Heart left ventricle (tissue), 16 donors: ENCODE measurements around the gene LRRC71. TPM values are rescaled to one million over a fixed set of nuclear protein-coding genes. Genes with fewer than 3 reads are reported as not detected.
A peak's percentile ranks its signal among the peaks of the same experiment; 100 is the strongest.

Source experiments
- ATAC-seq, 4 donors: fragments of 200-7000 bp; cut with Tn5 transposase; one replicate each; pipeline ENCODE4 v1.9.1; 2020 to 2022; ENCODE audit warnings: moderate library complexity in 4 of 4, mild to moderate bottlenecking in 3 of 4, moderate number of reproducible peaks in 1 of 4
- DNase-seq, 5 donors: peaks; one replicate each; pipeline ENCODE4 v3.0.0-alpha.2; 2020
- H3K27ac ChIP-seq, 12 donors: fragments of 200-600 bp; sonication (generic) in 4 of 12; one replicate each; pipeline versions ENCODE4 v1.5.0 to v1.8.0; 2016 to 2022; ENCODE audit warnings: mild to moderate bottlenecking in 2 of 12
- H3K27me3 ChIP-seq, 9 donors: fragments of 200-600 bp; sonication (generic) in 2 of 9; one replicate each; pipeline versions ENCODE4 v1.5.1 to v1.8.0; 2016 to 2022; ENCODE audit warnings: mild to moderate bottlenecking in 3 of 9
- H3K36me3 ChIP-seq, 9 donors: fragments of 200-600 bp; sonication (generic) in 2 of 9; one replicate each; pipeline versions ENCODE4 v1.5.0 to v1.8.0; 2018 to 2022; ENCODE audit warnings: mild to moderate bottlenecking in 2 of 9
- H3K4me1 ChIP-seq, 12 donors: fragments of 200-600 bp; sonication (generic) in 4 of 12; one replicate each; pipeline versions ENCODE4 v1.5.0 to v1.8.0; 2016 to 2022; ENCODE audit warnings: mild to moderate bottlenecking in 3 of 12
- H3K4me3 ChIP-seq, 12 donors: fragments of 200-600 bp; sonication (generic) in 4 of 12; one replicate each; pipeline versions ENCODE4 v1.5.0 to v1.8.0; 2017 to 2022; ENCODE audit warnings: mild to moderate bottlenecking in 9 of 12, moderate library complexity in 4 of 12
- H3K9me3 ChIP-seq, 12 donors: fragments of 200-600 bp; sonication (generic) in 4 of 12; one replicate each; pipeline versions ENCODE4 v1.5.0 to v1.8.0; 2016 to 2022; ENCODE audit warnings: mild to moderate bottlenecking in 1 of 12
- POLR2A ChIP-seq, 2 donors: fragments of 450-650 bp; IDR thresholded peaks; one replicate each; pipeline ENCODE4 v1.6.1; 2017; ENCODE audit warnings: antibody characterized with exemption in 2 of 2, mild to moderate bottlenecking in 2 of 2, moderate library complexity in 2 of 2
- WGBS, 4 donors: extraction: QIAGEN DNeasy Blood & Tissue Kit in 2 of 4; methylation state at CpG; one replicate each; pipeline versions ENCODE4 v1.1.5 to v1.1.7; 2013 to 2018; 5-methylcytosine and 5-hydroxymethylcytosine counted together
- intact Hi-C, 10 donors: fragments of 100-400 bp; cut with DNase I; formaldehyde crosslinking; loops; one replicate each; pipeline versions ENCODE4 v1.11.1 to v1.14.2; 2022
- polyA plus RNA-seq, 2 donors: library from polyadenylated mRNA; stranded (reverse); fragments of 200-250 nt; gene quantifications; one replicate each; pipeline ENCODE4 v1.2.3, GENCODE V29; 2013
- total RNA-seq, 9 donors: library from RNA; depleted of rRNA in 2 of 9; stranded (reverse); fragments of >200 nt in 2 of 9; fragmentation: NEBNext Ultra II Directional in 3 of 9; extraction: Animal tissue kit (Norgen Biotek cat#: 25700) in 3 of 9; gene quantifications; one replicate each; pipeline versions ENCODE4 v1.1.0 to v1.2.4, GENCODE V29; 2016 to 2023
- TF ChIP-seq, protein P1 (sequence below), 12 donors: fragments of 200-600 bp; sonication (generic) in 4 of 12; IDR thresholded peaks; one replicate each; pipeline versions ENCODE4 v1.5.0 to v1.8.0; 2018 to 2022; ENCODE audit warnings: antibody characterized with exemption in 12 of 12, mild to moderate bottlenecking in 5 of 12
- donor health status: ischemic (EF 13 %, LVEDD 7.1; RV severe dilation, severe dysfunction).
- donor health status: healthy with polysubstance abuse.
- donor health status: DM: no; HTN: yes; CAD: no.
- donor health status: DM: no; HTN: no; CAD: no.
- donor health status: ischemic (EF 25% LVEDD 6.9; RV normal size, moderate dysfunction).
- donor health status: ischemic (EF 25% LVEDD 5.7; RV mildly dilated, moderate dysfunction).
- donor health status: healthy.
- donor health status: DM: yes; HTN: yes; CAD: no.
- donor health status: ischemic (EF 35%, LVEDD 5.7; RV mildly dilated, moderate dysfunction).
- donor health status: nonischemic (EF 11% LVEDD 7.7; RV severe dilation, severe dysfunction).
- donor health status: DM: yes; HTN: yes; CAD: no.
- donor health status: PGD.
- donor health status: ischemic (EF 29% LVEDD 5.4; RV normal size, mild dysfunction).
- donor health status: nonischemic (EF 23%, LVEDD 6.1; RV moderate dilation, normal function).

LRRC71 gene
- total and polyA plus RNA-seq, 11 donors: 0.06 to 0.42 (median 0.27) TPM; not detected in 8

DNA sequence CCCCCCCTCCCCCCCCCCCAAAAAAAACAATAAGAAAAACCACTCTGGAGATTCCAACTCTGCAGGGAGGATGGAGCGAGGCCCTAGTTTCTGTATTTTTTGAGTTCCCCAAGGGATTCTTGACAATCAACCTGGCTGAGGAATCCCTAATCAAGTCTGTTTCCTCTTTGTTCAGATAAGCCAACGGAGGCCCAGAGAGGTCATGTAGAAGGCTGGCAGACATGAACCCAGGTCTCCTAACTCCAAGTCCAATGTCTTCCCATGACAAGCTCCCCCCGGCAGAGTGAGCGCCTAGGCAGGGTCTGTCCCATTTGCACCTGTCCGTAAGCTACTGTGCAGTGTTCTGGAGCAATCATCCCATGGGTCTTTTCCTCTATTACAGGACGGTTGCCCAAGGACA is 39.5 kb downstream of the LRRC71 start:
- ATAC-seq (no peak), DNase-seq (no peak)
- Histone ChIP-seq H3K9me3 (no peaks in the 10 kb centered on the region), H3K36me3 (peaks cover 2 to 98% (median 91%) of the 10 kb centered on the region in 9 donors), H3K27ac (no peak overlapping the region), H3K4me3 (no peak overlapping the region), H3K4me1 (peaks cover 0 to 14% (median 0%) of the 10 kb centered on the region in 12 donors), H3K27me3 (no peaks in the 10 kb centered on the region)
- no peak for TF ChIP-seq POLR2A (IDR thresholded peaks at IDR 0.05)
- TF ChIP-seq, protein P1, sequence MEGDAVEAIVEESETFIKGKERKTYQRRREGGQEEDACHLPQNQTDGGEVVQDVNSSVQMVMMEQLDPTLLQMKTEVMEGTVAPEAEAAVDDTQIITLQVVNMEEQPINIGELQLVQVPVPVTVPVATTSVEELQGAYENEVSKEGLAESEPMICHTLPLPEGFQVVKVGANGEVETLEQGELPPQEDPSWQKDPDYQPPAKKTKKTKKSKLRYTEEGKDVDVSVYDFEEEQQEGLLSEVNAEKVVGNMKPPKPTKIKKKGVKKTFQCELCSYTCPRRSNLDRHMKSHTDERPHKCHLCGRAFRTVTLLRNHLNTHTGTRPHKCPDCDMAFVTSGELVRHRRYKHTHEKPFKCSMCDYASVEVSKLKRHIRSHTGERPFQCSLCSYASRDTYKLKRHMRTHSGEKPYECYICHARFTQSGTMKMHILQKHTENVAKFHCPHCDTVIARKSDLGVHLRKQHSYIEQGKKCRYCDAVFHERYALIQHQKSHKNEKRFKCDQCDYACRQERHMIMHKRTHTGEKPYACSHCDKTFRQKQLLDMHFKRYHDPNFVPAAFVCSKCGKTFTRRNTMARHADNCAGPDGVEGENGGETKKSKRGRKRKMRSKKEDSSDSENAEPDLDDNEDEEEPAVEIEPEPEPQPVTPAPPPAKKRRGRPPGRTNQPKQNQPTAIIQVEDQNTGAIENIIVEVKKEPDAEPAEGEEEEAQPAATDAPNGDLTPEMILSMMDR (IDR thresholded peaks at IDR 0.05): no peak
- intact Hi-C loops: loop anchor here in 3 of 10 donors (10.0 kb wide), 1 partner anchor 115 kb away; no protein-coding TSS in a partner anchor
- WGBS, 4 donors: 85 to 86% (median 86%) methylated on average over 6 of the region's 6 CpGs

DNA sequence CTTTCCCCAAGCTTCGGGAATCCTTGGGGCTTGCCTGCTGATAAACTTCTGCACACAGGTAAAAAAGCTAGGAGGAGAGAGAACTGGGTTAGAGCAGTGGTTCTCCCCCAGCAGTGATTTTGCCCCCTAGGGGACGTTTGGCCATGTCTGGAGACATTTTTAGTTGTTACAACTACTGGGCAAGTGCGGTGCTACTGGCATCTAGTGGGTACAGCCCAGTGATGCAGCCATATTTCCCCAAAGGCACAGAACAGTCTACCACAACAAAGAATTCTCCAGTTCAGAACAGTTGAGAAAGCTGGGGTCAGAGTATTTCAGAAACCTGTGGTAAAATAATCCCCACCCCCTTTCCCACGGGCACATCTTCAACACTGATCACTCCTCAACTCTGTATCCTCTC is 41.3 kb downstream of the LRRC71 start:
- H3K4me1 ChIP-seq: peaks cover 0 to 14% (median 0%) of the 10 kb centered on the region in 12 donors
- 68 to 76% (median 74%) methylated on average over 4 of the region's 4 CpGs for WGBS, 4 donors
- H3K27ac ChIP-seq: no peak overlapping the region
- no peaks in the 10 kb centered on the region for H3K27me3 ChIP-seq
- H3K9me3 ChIP-seq: no peaks in the 10 kb centered on the region
- intact Hi-C loops: loop anchor here in 2 of 10 donors (10.0 kb wide), 1 partner anchor 113 kb away; no protein-coding TSS in a partner anchor
- DNase-seq (no peak), ATAC-seq (no peak)
- H3K36me3 ChIP-seq: peaks cover 0 to 98% (median 85%) of the 10 kb centered on the region in 9 donors
- peak overlapping the region in 1 of 12 donors; percentile 45 for H3K4me3 ChIP-seq
- TF ChIP-seq, protein P1 (IDR thresholded peaks at IDR 0.05): peak in 1 of 12 donors; percentile 6
- TF ChIP-seq POLR2A (IDR thresholded peaks at IDR 0.05): no peak

DNA sequence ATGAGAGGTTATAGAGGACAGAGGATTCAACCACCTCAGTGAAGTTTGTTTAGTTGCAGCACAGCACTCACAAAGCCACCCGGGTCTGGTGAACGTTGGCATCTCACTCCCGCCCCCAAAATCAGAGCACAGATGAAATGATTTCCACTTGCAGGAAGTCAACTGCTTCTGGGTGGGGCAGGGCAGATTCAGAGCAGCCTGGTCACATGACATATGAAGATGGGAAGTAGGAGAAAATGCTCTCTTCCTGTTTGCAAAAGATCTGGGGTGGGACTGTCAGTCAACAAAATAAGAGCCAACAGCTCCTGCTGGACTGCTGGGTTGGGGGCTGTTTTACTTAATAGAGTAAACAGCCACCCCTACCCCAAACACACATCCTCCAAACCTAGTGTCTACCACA is 43.2 kb downstream of the LRRC71 start:
- Histone ChIP-seq H3K27me3 (no peaks in the 10 kb centered on the region), H3K4me3 (peak overlapping the region in 1 of 12 donors; percentile 45), H3K4me1 (peaks cover 0 to 14% (median 0%) of the 10 kb centered on the region in 12 donors), H3K36me3 (peaks cover 0 to 98% (median 84%) of the 10 kb centered on the region in 9 donors), H3K27ac (peak overlapping the region in 1 of 12 donors; percentile 77), H3K9me3 (no peaks in the 10 kb centered on the region)
- peak in 3 of 4 donors; percentile 42 to 61 (median 60) for ATAC-seq
- TF ChIP-seq, protein P1 (IDR thresholded peaks at IDR 0.05): no peak
- intact Hi-C loops: loop anchor here in 2 of 10 donors (10.0 kb wide), 1 partner anchor 111 kb away; no protein-coding TSS in a partner anchor
- WGBS, 4 donors: 27 to 47% (median 44%) methylated on average over 3 of the region's 3 CpGs
- peak in 1 of 5 donors; percentile 45 for DNase-seq

DNA sequence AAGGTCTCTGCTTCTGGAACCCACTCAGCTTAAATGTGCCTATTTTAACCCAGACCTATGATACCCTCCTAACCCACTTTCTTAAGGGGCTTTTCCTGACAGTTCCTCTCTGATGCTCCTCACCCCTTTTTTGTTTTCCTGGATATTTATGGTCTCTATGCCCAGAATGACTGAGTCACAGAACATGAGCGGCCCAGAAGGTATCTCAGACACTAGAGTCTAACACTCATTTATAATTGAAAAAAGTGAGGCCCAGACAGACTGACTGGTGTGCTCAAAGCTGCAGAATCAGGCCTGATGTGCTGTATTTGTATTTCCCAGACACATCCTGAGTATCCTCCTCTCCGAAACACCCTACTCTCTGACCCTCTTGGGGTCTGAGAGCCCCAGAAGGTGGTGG is 44.0 kb downstream of the LRRC71 start:
- Histone ChIP-seq H3K27ac (peak overlapping the region in 1 of 12 donors; percentile 77), H3K36me3 (peaks cover 0 to 98% (median 83%) of the 10 kb centered on the region in 9 donors), H3K27me3 (no peaks in the 10 kb centered on the region), H3K9me3 (no peaks in the 10 kb centered on the region), H3K4me1 (peaks cover 0 to 14% (median 0%) of the 10 kb centered on the region in 12 donors), H3K4me3 (no peak overlapping the region)
- DNase-seq: no peak
- intact Hi-C loops: loop anchor here in 2 of 10 donors (10.0 kb wide), 1 partner anchor 110 kb away; no protein-coding TSS in a partner anchor
- TF ChIP-seq, protein P1 (IDR thresholded peaks at IDR 0.05): no peak
- TF ChIP-seq POLR2A (IDR thresholded peaks at IDR 0.05): no peak
- no peak for ATAC-seq
- 95 to 98% (median 98%) methylated on average over 2 of the region's 2 CpGs for WGBS, 4 donors
